LoVo (cell line): ENCODE results near the gene BMI1.
"Not testable (repeated sequence)": the region's sequence is repeated elsewhere in the genome, so short reads cannot be mapped to it uniquely, and the experiment has no call there.

Experiments
- DNase-seq: peaks from one replicate; pipeline ENCODE4 v3.0.0-alpha.2; 2016; ENCODE audit warnings: low spot score

Gene BMI1

GRCh38 chr10:22320591-22321155, at the start of gene BMI1:
TSS of gene BMI1 (plus strand) at chr10:22321099. CDS start at chr10:22326450, 5,351 bp downstream.
- peak; percentile 76 for DNase-seq

- no peak for DNase-seq
Measured at GRCh38 chr10:22271786-22272185, 49.1 kb upstream of the BMI1 start.

GRCh38 chr10:22278441-22278782, 42.5 kb upstream of the BMI1 start:
- DNase-seq, result peak; percentile 16

GRCh38 chr10:22280078-22280477, 40.8 kb upstream of the BMI1 start:
- DNase-seq, result no peak

- DNase-seq, result no peak
Measured at GRCh38 chr10:22285130-22285529, 35.8 kb upstream of the BMI1 start.

GRCh38 chr10:22293747-22294404, 27.0 kb upstream of the BMI1 start:
- no peak for DNase-seq

- DNase-seq, result no peak
Measured at GRCh38 chr10:22294694-22295093, 26.2 kb upstream of the BMI1 start.

GRCh38 chr10:22301193-22301592, 19.7 kb upstream of the BMI1 start:
- no peak for DNase-seq

GRCh38 chr10:22303461-22303860, 17.4 kb upstream of the BMI1 start:
- DNase-seq, result no peak

GRCh38 chr10:22305721-22306120, 15.2 kb upstream of the BMI1 start:
- DNase-seq, result no peak

GRCh38 chr10:22308390-22308789, 12.5 kb upstream of the BMI1 start:
- no peak for DNase-seq

GRCh38 chr10:22309180-22310000, 11.5 kb upstream of the BMI1 start:
- DNase-seq, result no peak

- not testable (repeated sequence) for DNase-seq
Measured at GRCh38 chr10:22310012-22310411, 10.9 kb upstream of the BMI1 start.

- DNase-seq, result no peak
Measured at GRCh38 chr10:22310928-22311327, 10.0 kb upstream of the BMI1 start.

- DNase-seq, result no peak
Measured at GRCh38 chr10:22314852-22315251, 6.0 kb upstream of the BMI1 start.

GRCh38 chr10:22315455-22316285, 5.2 kb upstream of the BMI1 start:
- no peak for DNase-seq

- DNase-seq, result peak; percentile 86
Measured at GRCh38 chr10:22316286-22317075, 4.4 kb upstream of the BMI1 start, which contains the start of gene COMMD3. TSS of gene COMMD3 (plus strand) at chr10:22316388. CDS start at chr10:22316418, 30 bp downstream.

- DNase-seq, result no peak
Measured at GRCh38 chr10:22317076-22317370, 3.9 kb upstream of the BMI1 start.

- DNase-seq, result no peak
Measured at GRCh38 chr10:22317771-22318565, 2.9 kb upstream of the BMI1 start.

GRCh38 chr10:22318772-22319171, 2.1 kb upstream of the BMI1 start:
- no peak for DNase-seq

- DNase-seq, result no peak
Measured at GRCh38 chr10:22319547-22319979, 1.3 kb upstream of the BMI1 start.
